Epithelial cell of esophagus (primary cell): ENCODE measurements around the gene SLIT3.
A peak's percentile ranks its signal among the peaks of the same experiment; 100 is the strongest.

Experiments used
- DNase-seq: peaks from one replicate; pipeline ENCODE4 v3.0.0; 2010; ENCODE audit warnings: low read depth
- H3K4me3 ChIP-seq: 2 replicates; pipeline ENCODE4 v1.5.1; 2011; ENCODE audit warnings: mild to moderate bottlenecking, low read length, control low read depth
- CTCF ChIP-seq: IDR thresholded peaks from 2 replicates; pipeline ENCODE4 v1.5.1; 2011; ENCODE audit warnings: low read depth, mild to moderate bottlenecking, low read length, control low read depth, inconsistent platforms; ENCODE audit not compliant: insufficient read depth; ENCODE audit errors: missing control alignments

Gene SLIT3

GRCh38 chr5:169029661-169030274, 271.2 kb downstream of the SLIT3 start:
- H3K4me3 ChIP-seq = no peak overlapping the region
- TF ChIP-seq CTCF = no peak

GRCh38 chr5:169029037-169029436, 271.9 kb downstream of the SLIT3 start:
- no peak overlapping the region for H3K4me3 ChIP-seq
- no peak for DNase-seq
- no peak for TF ChIP-seq CTCF

More at GRCh38 chr5:169029661-169030274, 271.2 kb downstream of the SLIT3 start:
- no peak for DNase-seq

- no peak overlapping the region for H3K4me3 ChIP-seq
- DNase-seq = no peak
- TF ChIP-seq CTCF = no peak
Observed at GRCh38 chr5:169027501-169028061, 273.4 kb downstream of the SLIT3 start.

- no peak for TF ChIP-seq CTCF
- no peak for DNase-seq
- no peak overlapping the region for H3K4me3 ChIP-seq
Observed at GRCh38 chr5:169025491-169025890, 275.4 kb downstream of the SLIT3 start.

- no peak for DNase-seq
- no peak overlapping the region for H3K4me3 ChIP-seq
- no peak for TF ChIP-seq CTCF
Observed at GRCh38 chr5:169024421-169024820, 276.5 kb downstream of the SLIT3 start.

GRCh38 chr5:169022718-169023117, 278.2 kb downstream of the SLIT3 start:
- no peak overlapping the region for H3K4me3 ChIP-seq
- no peak for DNase-seq
- no peak for TF ChIP-seq CTCF

GRCh38 chr5:169020102-169020501, 280.8 kb downstream of the SLIT3 start:
- peak; percentile 40 for DNase-seq
- H3K4me3 ChIP-seq = no peak overlapping the region
- TF ChIP-seq CTCF = no peak
